ENCODE results near the gene CCNC.

CCNC gene

DNA sequence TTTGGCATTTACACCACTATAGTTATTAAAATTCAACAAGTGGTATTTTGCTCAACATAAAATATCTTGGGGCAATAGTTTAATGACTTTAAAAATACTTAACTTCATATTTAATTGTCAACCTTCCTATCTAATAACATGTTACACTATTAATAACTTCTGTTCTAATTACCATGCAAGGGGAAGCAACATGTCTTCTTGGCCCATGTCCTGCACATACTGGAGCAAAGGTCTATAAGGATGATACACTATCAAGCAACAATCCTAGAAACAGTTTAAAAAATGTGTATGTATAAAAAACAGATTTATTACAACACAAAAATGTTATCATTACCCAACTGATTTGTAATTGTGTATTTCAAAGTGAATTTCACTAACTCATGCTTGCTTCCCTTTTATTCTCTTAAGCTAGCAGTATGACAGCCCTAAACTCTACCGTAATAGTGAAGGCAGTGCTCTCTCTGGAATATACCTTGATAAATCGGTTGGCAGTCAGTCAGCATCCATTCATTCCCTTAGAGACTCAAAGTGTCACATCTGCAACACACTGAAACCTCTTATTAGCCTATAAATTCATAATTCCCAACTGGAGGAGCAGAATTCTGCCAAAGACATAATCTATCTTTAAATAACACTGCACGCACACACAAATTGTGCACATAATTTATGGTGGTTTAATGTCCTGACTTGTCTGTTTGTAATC lies 18.3 kb downstream of the CCNC start:
- in situ Hi-C loops (cut with MboI; ENCODE audit: low sequenced_read_pairs), result no loop called here

DNA sequence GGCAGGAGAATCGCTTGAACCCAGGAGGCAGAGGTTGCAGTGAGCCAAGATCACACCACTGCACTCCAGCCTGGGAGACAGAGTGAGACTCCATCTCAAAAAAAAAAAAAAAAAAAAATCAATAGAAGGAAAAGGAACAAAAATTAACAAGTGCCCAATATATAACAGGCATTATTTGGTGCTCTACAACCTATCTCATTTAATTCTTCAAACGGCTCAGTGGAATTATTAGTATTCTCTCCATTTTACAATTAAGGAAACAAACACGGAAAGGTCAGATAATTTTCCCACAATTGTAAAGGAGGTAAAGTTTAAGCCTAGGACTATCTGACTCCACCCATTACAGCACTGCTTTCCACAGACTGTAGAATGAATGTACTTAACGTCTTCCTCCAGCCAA lies 19.8 kb downstream of the CCNC start:
- in situ Hi-C loops (cut with MboI; ENCODE audit: low sequenced_read_pairs), result no loop called here

DNA sequence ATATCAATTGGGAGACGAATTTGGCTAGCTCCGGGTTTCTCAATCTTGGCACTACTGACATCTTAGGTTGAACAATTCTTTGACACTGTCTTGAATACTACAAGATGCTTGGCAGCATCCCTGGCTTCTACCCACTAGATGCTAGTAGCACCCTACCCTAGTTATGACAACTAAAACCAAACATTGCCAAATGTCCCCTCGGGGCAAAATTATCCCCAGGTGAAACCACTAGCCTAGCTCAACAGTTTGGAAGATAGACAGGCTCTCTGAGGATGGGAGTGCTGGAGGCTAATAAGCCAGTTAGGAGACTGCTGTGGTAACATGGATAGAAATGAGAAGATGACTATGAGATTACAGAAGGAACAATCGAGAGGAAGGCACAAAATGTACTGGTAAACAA lies 20.9 kb downstream of the CCNC start:
- in situ Hi-C loops (cut with MboI; ENCODE audit: low sequenced_read_pairs), result no loop called here

DNA sequence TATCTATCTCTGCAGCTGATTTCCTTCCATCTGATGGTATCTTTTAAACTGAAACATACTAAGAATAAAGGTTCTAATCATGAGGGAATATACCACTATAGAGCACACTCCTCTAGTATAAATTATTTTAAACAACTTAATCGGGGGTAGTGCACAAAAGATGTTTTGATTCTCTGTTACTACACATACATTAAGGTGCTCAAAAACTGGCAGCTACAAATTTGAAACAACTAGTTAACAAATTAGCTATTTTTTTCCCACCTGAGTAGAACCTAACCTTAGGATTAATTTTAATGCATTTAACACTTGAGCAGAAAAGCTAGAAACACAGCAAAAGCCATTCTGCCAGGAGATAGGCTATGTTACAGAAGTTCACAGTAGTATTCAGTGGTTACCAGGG lies 23.0 kb downstream of the CCNC start:
- in situ Hi-C loops (cut with MboI; ENCODE audit: low sequenced_read_pairs), result no loop called here

DNA sequence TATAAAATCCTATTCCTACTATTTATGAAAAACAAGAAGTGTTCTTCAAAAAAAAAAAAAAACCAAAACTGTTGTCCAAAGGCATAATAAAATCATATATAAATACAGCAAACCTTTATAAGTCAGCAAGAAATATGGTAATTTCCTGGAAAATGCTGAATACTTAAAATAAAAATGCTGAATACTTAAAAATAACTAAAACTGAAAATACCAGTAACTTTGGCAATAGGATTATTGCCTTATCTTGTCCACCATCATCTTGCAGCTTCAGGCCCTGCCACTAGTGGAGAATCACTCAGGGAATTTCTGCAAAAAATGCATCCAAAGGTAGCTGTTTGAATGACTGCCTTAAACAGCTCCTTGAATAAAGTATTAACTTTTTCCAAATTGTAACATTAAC lies 24.5 kb downstream of the CCNC start:
- in situ Hi-C loops (cut with MboI; ENCODE audit: low sequenced_read_pairs), result no loop called here

DNA sequence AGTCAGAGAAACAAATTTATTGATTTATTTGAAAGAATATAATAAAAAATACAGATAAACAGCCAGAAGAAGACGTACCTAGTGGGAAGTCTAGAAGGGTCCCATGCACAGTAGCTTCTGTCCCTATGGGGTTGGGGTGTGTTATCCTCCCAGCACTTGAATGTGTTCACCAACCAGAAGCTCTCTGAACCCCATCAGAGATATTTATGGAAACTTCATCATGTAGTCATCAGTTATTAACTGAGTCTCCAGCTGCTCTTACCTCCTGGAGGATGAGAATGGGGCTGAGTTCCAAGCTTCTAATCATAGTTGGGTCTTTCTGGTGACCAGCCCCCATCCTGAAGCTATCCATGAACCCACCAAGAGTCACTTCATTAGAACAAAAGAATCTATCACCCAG lies 37.8 kb downstream of the CCNC start:
- in situ Hi-C loops (cut with MboI; ENCODE audit: low sequenced_read_pairs), result no loop called here

DNA sequence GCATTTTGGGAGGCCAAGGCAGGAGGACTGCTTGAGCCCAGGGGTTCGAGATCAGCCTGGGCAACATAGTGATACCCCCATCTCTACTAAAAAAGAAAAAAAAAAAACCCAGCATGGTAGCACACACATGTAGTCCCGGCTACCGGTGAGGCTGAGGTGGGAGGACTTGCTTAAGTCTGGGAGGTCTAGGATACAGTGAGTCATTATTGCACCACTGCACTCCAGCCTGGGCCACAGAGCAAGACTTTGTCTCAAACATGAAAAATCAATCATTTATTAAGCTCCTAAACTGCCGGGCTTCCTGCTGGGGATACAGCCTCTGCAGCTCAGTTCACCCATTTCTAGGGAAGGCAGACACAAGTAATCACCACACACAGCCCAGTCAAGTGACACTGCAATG lies 45.9 kb downstream of the CCNC start:
- in situ Hi-C loops (cut with MboI; ENCODE audit: low sequenced_read_pairs), result no loop called here

DNA sequence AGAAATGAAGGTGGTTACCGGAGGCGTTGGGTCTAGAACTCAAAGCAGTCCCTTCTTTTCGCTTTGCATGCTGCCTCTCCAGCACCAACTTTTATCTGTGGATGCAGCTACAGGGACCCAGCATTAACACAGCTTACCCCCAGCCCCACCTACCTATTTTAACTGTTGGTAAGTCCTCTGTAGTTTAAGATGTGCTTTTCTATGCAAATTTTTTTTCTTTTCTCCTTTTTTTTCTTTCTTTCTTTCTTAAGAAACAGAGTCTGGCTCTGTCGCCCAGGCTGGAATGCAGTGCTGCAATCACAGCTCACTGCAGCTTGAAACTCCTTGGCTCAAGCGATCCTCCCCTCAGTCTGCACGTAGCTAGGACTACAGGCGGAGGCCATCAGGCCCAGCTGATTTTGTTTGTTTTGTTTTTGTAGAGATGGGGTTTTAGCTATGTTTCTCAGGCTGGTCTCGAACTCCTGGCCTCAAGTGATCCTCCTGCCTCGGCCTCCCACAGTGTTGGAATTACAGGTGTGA lies 46.8 kb downstream of the CCNC start:
- in situ Hi-C loops (cut with MboI; ENCODE audit: low sequenced_read_pairs), result no loop called here

DNA sequence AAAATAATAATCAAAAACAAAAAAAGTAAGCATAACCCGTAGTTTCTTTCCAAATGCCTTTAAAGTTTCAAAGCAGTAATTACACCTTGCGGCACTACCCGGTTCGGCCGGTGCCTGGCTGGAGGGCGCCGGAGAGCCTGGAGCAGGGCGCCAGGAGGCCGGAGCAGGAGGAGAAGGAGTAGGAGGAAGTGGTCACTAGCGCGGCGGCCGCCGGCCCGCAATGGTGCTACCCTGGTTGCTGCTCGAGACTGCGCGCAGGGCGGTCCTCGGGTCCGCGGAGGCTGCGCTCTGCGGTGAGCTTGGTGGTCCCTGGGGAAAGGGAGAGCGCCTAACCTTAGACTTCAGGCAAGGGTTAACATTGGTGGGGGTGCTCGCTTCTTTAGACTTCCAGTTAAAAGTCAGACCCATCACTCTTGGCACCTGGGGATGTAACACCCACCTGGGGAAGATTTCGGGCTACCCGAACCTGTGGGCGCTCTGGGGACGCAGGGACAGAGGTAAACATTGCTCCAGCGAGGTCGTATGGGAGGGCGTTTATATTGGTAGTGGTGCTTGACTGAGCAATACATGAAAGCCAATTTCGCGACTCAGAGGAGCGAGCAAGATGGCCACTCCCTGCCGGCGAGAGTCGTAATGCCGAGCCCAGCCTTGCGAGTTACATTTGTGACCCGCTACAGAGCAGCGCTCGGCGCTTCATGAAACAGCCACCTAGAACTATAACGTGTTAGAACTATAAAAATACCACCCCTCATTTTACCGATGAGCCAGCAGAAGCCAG lies 47.4 kb downstream of the CCNC start:
- in situ Hi-C loops (cut with MboI; ENCODE audit: low sequenced_read_pairs), result no loop called here

DNA sequence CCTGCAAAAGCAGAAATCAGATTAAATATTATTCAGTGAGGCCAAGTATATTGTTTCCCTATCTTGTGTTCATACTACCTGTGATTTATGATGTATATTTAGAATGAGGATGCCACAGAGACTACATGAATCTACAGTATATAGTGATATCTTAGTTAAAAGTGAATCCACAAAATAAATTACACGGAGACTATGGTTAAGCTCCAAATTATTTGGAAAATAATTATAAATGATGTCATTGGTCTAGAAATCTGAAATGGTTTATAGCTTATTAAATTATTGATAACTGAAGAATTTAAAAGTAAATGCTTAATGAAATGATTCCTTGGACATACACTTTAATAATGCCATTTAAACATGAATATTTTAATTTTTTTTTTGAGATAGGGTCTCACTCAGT lies 49.0 kb downstream of the CCNC start:
- in situ Hi-C loops (cut with MboI; ENCODE audit: low sequenced_read_pairs), result no loop called here

DNA sequence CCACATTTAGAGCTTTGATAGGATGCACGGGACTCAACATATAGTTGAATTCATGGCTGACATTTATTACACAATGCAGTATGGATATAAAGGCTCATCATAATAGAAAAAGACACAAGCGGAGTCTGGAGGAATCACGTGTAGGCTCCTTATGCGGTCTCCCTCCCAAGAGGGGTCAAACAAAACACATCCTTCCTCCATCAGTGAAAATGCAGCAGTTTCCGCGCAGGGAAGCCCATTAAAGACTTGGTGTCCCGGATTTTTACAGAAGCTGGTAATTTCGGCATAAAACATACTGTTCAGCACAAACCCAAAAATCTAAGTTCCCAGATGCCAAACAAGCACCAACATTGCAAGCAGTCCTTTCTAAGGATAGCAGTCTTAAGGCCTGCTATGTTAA lies 54.4 kb downstream of the CCNC start:
- in situ Hi-C loops (cut with MboI; ENCODE audit: low sequenced_read_pairs), result no loop called here

DNA sequence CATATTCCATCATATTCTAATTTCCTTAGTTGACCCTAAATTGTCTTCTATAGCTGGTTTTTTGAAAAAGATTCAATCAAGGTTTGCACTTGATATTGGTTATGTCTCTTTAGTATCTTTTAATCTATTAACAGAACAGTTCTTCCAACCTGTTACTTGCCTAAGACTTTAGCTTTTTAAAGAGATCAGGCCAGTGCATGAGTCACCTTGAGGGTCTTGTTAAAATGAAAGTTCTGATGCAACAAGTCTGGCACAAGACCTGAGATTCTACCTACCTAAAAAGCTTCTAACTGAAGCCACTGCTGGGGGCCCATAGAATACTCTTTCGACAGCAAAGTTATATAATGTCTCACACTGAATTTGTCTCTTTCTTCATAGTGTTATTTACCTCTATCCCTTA lies 56.4 kb downstream of the CCNC start:
- in situ Hi-C loops (cut with MboI; ENCODE audit: low sequenced_read_pairs), result no loop called here

DNA sequence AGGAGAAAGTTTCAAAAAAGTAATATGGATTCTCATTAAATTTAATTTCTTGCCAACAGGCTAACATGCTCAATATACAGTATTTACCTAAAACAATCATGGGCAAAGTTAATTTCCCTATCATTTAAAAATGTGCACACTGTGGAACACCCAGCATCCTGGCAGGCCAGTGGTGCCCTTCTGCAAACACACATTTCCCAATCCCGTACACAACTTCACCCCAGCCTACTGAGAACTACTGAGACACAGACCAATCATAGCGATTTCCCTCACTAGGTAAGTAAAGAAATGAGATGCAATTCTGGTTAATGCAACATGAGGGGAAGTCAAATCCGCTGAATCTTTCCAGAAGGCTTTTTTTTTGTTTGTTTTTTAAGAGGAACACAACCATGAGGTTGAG lies 60.8 kb downstream of the CCNC start:
- in situ Hi-C loops (cut with MboI; ENCODE audit: low sequenced_read_pairs), result no loop called here

DNA sequence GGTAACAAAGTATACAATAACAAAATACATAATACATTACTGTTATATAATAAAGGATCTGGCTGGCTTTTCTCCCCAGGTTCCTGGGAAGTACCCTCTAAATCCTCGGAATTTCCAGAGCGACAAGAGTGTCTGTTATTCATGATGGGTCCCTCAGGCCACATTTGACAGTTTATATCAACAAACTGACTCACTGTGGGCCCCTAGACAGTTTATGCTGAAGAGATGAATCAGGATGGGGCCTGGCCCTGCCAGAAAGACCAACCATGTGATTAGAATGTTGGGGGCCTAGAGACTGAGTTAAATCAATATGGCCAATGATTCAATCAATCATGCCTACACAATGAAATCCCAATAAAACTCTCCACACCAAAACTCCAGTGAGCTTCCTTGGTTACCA lies 66.7 kb downstream of the CCNC start:
- in situ Hi-C loops (cut with MboI; ENCODE audit: low sequenced_read_pairs), result no loop called here

DNA sequence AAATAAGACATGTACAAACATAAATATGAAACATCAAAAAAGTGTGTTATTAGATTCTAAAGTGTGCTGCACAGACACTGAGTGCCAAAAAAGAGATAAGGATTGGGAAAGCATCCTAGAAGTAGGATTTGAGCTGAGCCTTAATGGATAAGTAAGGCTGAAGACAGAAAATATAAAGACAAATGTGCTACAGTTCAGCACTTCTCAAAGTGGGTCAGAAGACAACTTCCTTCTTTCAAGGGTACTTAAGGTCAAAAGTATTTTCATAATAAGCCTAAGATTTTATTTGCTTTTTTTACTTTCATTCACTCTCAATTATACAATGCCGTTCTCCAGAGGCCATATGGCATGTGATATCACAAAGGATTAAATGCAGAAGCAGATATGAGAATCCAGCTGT lies 70.0 kb downstream of the CCNC start:
- in situ Hi-C loops (cut with MboI; ENCODE audit: low sequenced_read_pairs), result no loop called here

DNA sequence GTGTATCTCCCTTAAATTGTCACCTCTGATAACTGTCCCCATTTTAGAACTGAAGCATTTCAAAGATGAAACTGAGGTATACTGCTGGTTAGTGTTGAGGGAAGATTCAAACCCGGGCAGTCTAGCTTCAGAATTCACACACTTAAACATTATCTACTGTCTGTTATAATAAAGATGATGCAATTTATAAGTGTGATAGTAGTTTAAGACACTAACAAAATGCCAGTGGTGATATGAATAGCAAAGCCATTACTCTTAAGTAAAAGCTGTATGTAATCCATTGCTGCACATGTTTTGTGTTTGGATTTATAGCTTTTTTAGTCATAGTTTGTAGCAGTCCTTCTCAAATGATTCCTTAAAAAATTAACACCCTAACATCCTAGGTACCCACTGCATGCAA lies 73.0 kb downstream of the CCNC start:
- in situ Hi-C loops (cut with MboI; ENCODE audit: low sequenced_read_pairs), result no loop called here
